Brain microvascular endothelial cell (primary cell): ENCODE data around the gene KLK13.

Source experiments
- DNase-seq: peaks from one replicate; pipeline ENCODE4 v3.0.0-alpha.2; 2020
- H3K27ac ChIP-seq: fragments of 250-450 bp; sonication (Bioruptor Pico); 2 replicates; pipeline ENCODE4 v1.5.1; 2020; ENCODE audit warnings: mild to moderate bottlenecking, moderate library complexity
- H3K27me3 ChIP-seq: fragments of 250-450 bp; sonication (Bioruptor Pico); replicated peaks from 2 replicates; pipeline ENCODE4 v1.5.1; 2020; ENCODE audit warnings: mild to moderate bottlenecking
- H3K36me3 ChIP-seq: fragments of 250-450 bp; sonication (Bioruptor Pico); replicated peaks from 2 replicates; pipeline ENCODE4 v1.5.1; 2020; ENCODE audit warnings: mild to moderate bottlenecking
- H3K4me3 ChIP-seq: 2 replicates; pipeline ENCODE4 v1.5.1; 2011; ENCODE audit warnings: low read depth, mild to moderate bottlenecking, control low read depth, low read length, moderate library complexity
- in situ Hi-C: cut with HindIII; loops from 2 replicates; pipeline ENCODE4 v1.10.0; 2017; ENCODE audit warnings: low sequenced_read_pairs, low pct_ligation_motif_present
- TF ChIP-seq, protein P1 (sequence below): IDR thresholded peaks from 2 replicates; pipeline ENCODE4 v1.5.1; 2011; ENCODE audit warnings: low read depth, mild to moderate bottlenecking, moderate library complexity, low read length, control low read depth, inconsistent platforms; ENCODE audit errors: missing control alignments

The KLK13 gene

DNA sequence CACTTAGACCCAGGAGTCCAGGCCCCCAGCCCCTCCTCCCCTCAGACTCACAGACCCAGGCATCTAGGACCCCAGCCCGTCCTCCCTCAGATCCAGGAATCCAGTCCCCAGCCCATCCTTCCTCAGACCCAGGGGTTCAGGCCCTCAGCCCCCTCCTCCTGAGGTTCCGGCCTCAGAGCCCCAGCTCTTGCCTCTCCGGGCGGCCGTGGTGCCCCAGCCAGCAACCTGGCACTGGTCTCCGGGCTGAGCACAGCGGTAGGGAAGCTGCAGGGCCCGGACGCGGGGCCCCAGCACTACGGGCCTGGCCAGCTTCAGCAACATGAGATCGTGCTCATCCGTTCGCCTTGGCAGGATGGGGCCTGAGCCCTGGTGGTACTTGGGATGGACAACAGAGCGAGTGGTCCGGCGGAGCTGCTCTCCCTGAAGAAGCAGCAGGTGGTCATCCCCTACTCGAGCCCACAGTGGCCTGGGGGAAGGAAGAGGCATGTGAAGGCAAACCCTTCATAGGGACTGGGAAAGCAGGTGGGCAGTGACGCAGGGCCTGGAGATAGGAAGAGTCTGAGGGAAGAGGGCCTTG, 49.1 kb downstream of the KLK13 start:
- TF ChIP-seq, protein P1, sequence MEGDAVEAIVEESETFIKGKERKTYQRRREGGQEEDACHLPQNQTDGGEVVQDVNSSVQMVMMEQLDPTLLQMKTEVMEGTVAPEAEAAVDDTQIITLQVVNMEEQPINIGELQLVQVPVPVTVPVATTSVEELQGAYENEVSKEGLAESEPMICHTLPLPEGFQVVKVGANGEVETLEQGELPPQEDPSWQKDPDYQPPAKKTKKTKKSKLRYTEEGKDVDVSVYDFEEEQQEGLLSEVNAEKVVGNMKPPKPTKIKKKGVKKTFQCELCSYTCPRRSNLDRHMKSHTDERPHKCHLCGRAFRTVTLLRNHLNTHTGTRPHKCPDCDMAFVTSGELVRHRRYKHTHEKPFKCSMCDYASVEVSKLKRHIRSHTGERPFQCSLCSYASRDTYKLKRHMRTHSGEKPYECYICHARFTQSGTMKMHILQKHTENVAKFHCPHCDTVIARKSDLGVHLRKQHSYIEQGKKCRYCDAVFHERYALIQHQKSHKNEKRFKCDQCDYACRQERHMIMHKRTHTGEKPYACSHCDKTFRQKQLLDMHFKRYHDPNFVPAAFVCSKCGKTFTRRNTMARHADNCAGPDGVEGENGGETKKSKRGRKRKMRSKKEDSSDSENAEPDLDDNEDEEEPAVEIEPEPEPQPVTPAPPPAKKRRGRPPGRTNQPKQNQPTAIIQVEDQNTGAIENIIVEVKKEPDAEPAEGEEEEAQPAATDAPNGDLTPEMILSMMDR = no peak
- in situ Hi-C loops = no loop called here
- Histone ChIP-seq H3K36me3 (no peaks in the 10 kb centered on the region), H3K27me3 (peaks cover 22% of the 10 kb centered on the region), H3K4me3 (no peak overlapping the region), H3K27ac (no peak overlapping the region)
- no peak for DNase-seq

DNA sequence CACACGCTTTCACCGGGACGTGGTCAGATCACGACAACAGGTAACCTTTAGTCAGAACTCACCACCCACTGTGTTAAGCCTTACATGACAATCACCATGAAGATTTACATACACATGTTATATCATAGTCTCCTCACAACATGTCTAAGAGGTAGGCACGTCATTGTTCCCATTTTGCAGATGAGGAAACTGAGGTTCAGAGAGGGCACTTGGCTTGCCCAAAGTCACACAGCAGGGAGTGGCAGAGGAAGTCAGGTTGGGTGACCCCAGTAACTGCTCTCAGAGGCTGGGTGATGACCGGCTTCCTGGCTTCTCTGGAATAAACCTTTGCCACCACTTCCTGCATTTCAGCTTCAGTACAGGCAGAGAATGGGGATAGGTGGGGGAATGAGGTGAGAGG, 50.6 kb downstream of the KLK13 start:
- TF ChIP-seq, protein P1 = no peak
- in situ Hi-C loops = no loop called here
- DNase-seq = no peak
- Histone ChIP-seq H3K4me3 (no peak overlapping the region), H3K27ac (no peak overlapping the region), H3K27me3 (peaks cover 19% of the 10 kb centered on the region), H3K36me3 (no peaks in the 10 kb centered on the region)

DNA sequence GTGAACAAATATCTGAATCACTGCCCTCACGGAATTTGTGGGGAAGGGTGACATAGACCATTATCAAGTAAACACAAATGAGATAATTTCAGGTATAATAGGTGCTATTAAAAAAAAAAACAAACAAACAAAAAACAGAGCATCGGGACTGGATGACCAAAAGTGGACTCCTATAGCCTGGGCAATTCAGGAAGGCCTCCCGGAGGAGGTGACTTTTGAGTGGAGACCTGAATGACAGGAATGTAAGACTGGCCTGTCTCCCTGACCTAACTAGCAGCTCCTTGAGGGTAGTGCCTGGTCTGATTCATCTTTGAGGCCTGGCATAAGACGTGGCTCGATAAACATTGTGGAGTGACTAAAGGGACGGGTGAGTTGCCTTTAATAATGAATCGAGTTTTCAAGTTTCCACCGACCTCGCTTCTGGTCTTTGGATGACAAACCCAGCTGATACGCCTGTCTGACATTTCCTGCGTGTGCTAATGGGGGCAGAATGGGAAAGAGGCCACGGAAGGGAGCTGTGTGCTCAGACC, 52.2 kb downstream of the KLK13 start:
- Histone ChIP-seq H3K4me3 (no peak overlapping the region), H3K36me3 (no peaks in the 10 kb centered on the region), H3K27me3 (peaks cover 9% of the 10 kb centered on the region), H3K27ac (no peak overlapping the region)
- in situ Hi-C loops = no loop called here
- TF ChIP-seq, protein P1 = no peak
- no peak for DNase-seq

DNA sequence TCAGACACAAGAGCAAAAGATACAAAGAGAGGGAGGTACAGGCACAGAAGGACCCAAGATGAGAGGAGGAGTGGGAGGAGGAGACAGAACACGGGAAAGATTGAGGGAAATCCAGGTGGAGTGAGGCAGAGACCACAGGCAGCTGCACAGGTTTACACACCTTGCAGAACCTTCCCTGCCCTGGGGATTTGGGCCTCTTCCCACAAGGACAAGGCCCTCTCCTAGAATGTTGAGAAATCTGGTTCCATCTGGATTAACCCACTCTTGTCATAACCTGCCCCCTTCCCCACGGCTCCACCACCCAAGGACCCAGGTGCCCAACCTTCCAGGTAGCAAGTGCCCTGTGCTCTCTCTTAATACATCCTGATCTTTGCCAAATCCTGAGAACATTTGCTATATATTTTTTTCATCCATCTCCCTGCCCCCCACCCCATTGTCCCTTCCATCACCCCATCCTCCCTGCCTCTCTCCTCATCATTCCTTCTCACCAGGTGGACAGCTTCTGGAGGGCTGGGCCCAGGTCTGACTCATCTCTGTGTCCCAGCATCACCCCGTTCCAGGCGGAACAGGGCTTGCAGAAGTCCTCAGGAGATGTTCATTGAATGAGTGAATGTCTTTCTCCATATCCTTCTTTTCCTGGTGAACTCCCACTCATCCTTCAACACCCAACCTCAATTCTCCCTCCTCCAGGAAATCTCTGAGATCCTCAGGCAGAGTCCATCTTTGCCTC, 54.7 kb downstream of the KLK13 start:
- H3K27me3 ChIP-seq = no peaks in the 10 kb centered on the region
- in situ Hi-C loops = no loop called here
- TF ChIP-seq, protein P1 = no peak
- no peak overlapping the region for H3K4me3 ChIP-seq
- no peaks in the 10 kb centered on the region for H3K36me3 ChIP-seq
- no peak overlapping the region for H3K27ac ChIP-seq
- DNase-seq = no peak

DNA sequence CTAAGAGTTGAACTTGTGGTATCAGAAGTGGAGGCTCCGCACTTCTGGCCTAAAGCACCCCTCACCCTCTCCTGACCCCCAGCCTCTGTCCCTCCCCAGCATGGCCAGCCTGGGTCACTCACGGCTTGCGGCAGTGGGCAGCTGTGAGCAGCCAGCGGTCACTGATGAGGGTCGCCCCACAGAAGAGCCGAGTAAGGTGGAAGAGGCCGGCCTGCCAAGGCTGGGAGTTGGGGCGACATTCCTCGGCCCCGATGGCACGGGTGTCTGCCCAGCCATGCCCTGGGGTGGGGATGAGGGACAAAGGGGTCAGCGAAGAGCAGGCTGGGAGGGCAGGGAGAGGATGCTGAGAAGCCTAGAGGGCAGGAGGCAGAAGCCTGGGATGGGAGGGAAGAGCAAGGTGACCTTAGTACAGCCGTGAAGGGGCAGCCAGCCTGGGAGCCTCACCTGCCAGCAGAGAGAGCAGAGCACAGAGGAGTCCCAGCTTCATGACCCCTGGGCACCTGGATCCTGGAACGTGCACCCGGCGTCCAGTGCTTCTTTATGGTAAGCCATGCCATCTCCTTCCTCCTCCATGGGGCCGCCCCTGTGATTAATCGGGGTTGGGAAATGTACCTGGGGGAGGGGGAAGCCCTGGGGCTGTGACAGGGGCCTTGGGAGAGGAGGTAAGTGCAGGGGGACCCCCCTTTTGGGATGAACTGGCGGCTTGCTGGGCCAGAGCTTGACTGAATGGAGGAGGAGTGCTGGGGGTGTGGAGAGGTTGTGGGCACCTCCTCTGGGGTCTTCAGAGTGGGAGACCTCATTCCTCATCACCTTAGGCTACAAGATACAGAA, 55.6 kb downstream of the KLK13 start:
- Histone ChIP-seq H3K27me3 (no peaks in the 10 kb centered on the region), H3K36me3 (no peaks in the 10 kb centered on the region), H3K27ac (no peak overlapping the region), H3K4me3 (no peak overlapping the region)
- no peak for DNase-seq
- in situ Hi-C loops = no loop called here
- TF ChIP-seq, protein P1 = no peak
